Activated CD4-positive, alpha-beta memory T cell treated with anti-CD3 and anti-CD28 coated beads for 36 hours (primary cell): ENCODE data around the gene RERE. TPM values are rescaled to one million over a fixed set of nuclear protein-coding genes. Genes with fewer than 3 reads are reported as not detected.
A peak's percentile ranks its signal among the peaks of the same experiment; 100 is the strongest.

Source experiments
- CTCF ChIA-PET: fragments of 350-600 bp; sonication (Branson Sonifier 250); formaldehyde crosslinking; loops from one replicate; lab custom pipeline; 2021; ENCODE audit warnings: antibody characterized with exemption, inconsistent platforms; lab: Charles Lee
- POLR2A ChIA-PET: fragments of 350-600 bp; sonication (Branson Sonifier 250); formaldehyde crosslinking; loops from one replicate; lab custom pipeline; 2021; ENCODE audit warnings: antibody characterized with exemption; lab: Charles Lee
- DNase-seq: peaks from one replicate; pipeline ENCODE4 v3.0.0-alpha.2; 2020
- H3K27ac Mint-ChIP-seq: one replicate; pipeline ENCODE4 v1.8.0; 2021; ENCODE audit warnings: mixed read lengths
- H3K27me3 Mint-ChIP-seq: one replicate; pipeline ENCODE4 v1.8.0; 2021; ENCODE audit warnings: mixed read lengths
- H3K36me3 Mint-ChIP-seq: one replicate; pipeline ENCODE4 v1.8.0; 2021; ENCODE audit warnings: mixed read lengths
- H3K4me1 Mint-ChIP-seq: one replicate; pipeline ENCODE4 v1.8.0; 2021; ENCODE audit warnings: low read depth, mixed read lengths
- H3K4me3 Mint-ChIP-seq: one replicate; pipeline ENCODE4 v1.8.0; 2021; ENCODE audit warnings: mild to moderate bottlenecking, mixed read lengths
- H3K9me3 Mint-ChIP-seq: one replicate; pipeline ENCODE4 v1.8.0; 2021; ENCODE audit warnings: mixed read lengths
- intact Hi-C: fragments of 100-400 bp; cut with micrococcal nuclease; formaldehyde crosslinking; loops from one replicate; pipeline ENCODE4 v1.15.1; 2023
- total RNA-seq, 2 experiments: library from RNA; stranded (reverse); gene quantifications; one replicate each; pipeline ENCODE4 v1.2.3, GENCODE V29; 2021

RERE gene
- total RNA-seq, 2 experiments from 2014 or later: 45.0 to 50.5 TPM

- H3K27me3 Mint-ChIP-seq: no peaks in the 10 kb centered on the region
- CTCF ChIA-PET: no interaction called here
- POLR2A ChIA-PET: no interaction called here
- no peak overlapping the region for H3K4me3 Mint-ChIP-seq
- no peak overlapping the region for H3K27ac Mint-ChIP-seq
- H3K36me3 Mint-ChIP-seq: no peaks in the 10 kb centered on the region
- peaks cover 9% of the 10 kb centered on the region for H3K4me1 Mint-ChIP-seq
- H3K9me3 Mint-ChIP-seq: no peaks in the 10 kb centered on the region
- intact Hi-C loops: no loop called here
- DNase-seq: no peak
Observed at GRCh38 chr1:8767006-8767405, 50.4 kb downstream of the RERE start.

GRCh38 chr1:8765198-8765597 is 52.2 kb downstream of the RERE start:
- DNase-seq: no peak
- Mint-ChIP-seq H3K36me3 (peaks cover 2% of the 10 kb centered on the region), H3K27me3 (no peaks in the 10 kb centered on the region), H3K4me3 (no peak overlapping the region), H3K27ac (no peak overlapping the region), H3K9me3 (no peaks in the 10 kb centered on the region), H3K4me1 (peaks cover 9% of the 10 kb centered on the region)
- CTCF ChIA-PET: no interaction called here
- POLR2A ChIA-PET: no interaction called here
- intact Hi-C loops: no loop called here

- Mint-ChIP-seq H3K4me3 (no peak overlapping the region), H3K27me3 (no peaks in the 10 kb centered on the region), H3K9me3 (no peaks in the 10 kb centered on the region), H3K4me1 (peaks cover 9% of the 10 kb centered on the region), H3K27ac (no peak overlapping the region), H3K36me3 (peaks cover 2% of the 10 kb centered on the region)
- no peak for DNase-seq
- intact Hi-C loops: no loop called here
- POLR2A ChIA-PET: interaction anchor here (0.5 kb wide), 1 partner anchor 103 kb away, joined by 3 read pairs; no protein-coding TSS in a partner anchor
- CTCF ChIA-PET: no interaction called here
Observed at GRCh38 chr1:8764293-8764937, 53.0 kb downstream of the RERE start.

GRCh38 chr1:8763888-8764287 is 53.6 kb downstream of the RERE start:
- Mint-ChIP-seq H3K4me3 (no peak overlapping the region), H3K36me3 (peaks cover 2% of the 10 kb centered on the region), H3K27ac (no peak overlapping the region), H3K9me3 (no peaks in the 10 kb centered on the region), H3K4me1 (peaks cover 9% of the 10 kb centered on the region), H3K27me3 (no peaks in the 10 kb centered on the region)
- POLR2A ChIA-PET: interaction anchor here (0.5 kb wide), 1 partner anchor 104 kb away, joined by 3 read pairs; no protein-coding TSS in a partner anchor
- intact Hi-C loops: no loop called here
- DNase-seq: no peak
- CTCF ChIA-PET: no interaction called here

GRCh38 chr1:8754993-8755392 is 62.4 kb downstream of the RERE start:
- no peak for DNase-seq
- no peaks in the 10 kb centered on the region for H3K36me3 Mint-ChIP-seq
- POLR2A ChIA-PET: no interaction called here
- intact Hi-C loops: no loop called here
- H3K4me3 Mint-ChIP-seq: no peak overlapping the region
- H3K27me3 Mint-ChIP-seq: no peaks in the 10 kb centered on the region
- no peak overlapping the region for H3K27ac Mint-ChIP-seq
- peaks cover 10% of the 10 kb centered on the region for H3K4me1 Mint-ChIP-seq
- CTCF ChIA-PET: interaction anchor here (1.6 kb wide), 1 partner anchor 93 kb away, joined by 4 read pairs; no protein-coding TSS in a partner anchor
- H3K9me3 Mint-ChIP-seq: no peaks in the 10 kb centered on the region

- Mint-ChIP-seq H3K36me3 (no peaks in the 10 kb centered on the region), H3K27ac (no peak overlapping the region), H3K4me3 (no peak overlapping the region), H3K27me3 (no peaks in the 10 kb centered on the region), H3K9me3 (no peaks in the 10 kb centered on the region), H3K4me1 (peaks cover 10% of the 10 kb centered on the region)
- CTCF ChIA-PET: interaction anchor here (1.6 kb wide), 1 partner anchor 94 kb away, joined by 4 read pairs; no protein-coding TSS in a partner anchor
- POLR2A ChIA-PET: no interaction called here
- DNase-seq: no peak
- intact Hi-C loops: no loop called here
Observed at GRCh38 chr1:8754247-8754650, 63.2 kb downstream of the RERE start.

- Mint-ChIP-seq H3K9me3 (no peaks in the 10 kb centered on the region), H3K4me3 (no peak overlapping the region), H3K27ac (no peak overlapping the region), H3K36me3 (no peaks in the 10 kb centered on the region), H3K27me3 (no peaks in the 10 kb centered on the region), H3K4me1 (peaks cover 10% of the 10 kb centered on the region)
- ChIA-PET CTCF (interaction anchor here (1.6 kb wide), 1 partner anchor 95 kb away, joined by 4 read pairs; no protein-coding TSS in a partner anchor), POLR2A (no interaction called here)
- DNase-seq: no peak
- intact Hi-C loops: no loop called here
Observed at GRCh38 chr1:8753736-8754135, 63.7 kb downstream of the RERE start.

- intact Hi-C loops: no loop called here
- POLR2A ChIA-PET: no interaction called here
- H3K9me3 Mint-ChIP-seq: no peaks in the 10 kb centered on the region
- DNase-seq: no peak
- peaks cover 10% of the 10 kb centered on the region for H3K4me1 Mint-ChIP-seq
- no peaks in the 10 kb centered on the region for H3K36me3 Mint-ChIP-seq
- CTCF ChIA-PET: interaction anchor here (0.5 to 2.6 kb wide), 4 partner anchors 27 to 656 kb away, joined by 3 to 8 read pairs (median 4); no protein-coding TSS in a partner anchor
- H3K4me3 Mint-ChIP-seq: no peak overlapping the region
- H3K27ac Mint-ChIP-seq: no peak overlapping the region
- no peaks in the 10 kb centered on the region for H3K27me3 Mint-ChIP-seq
Observed at GRCh38 chr1:8752921-8753713, 64.3 kb downstream of the RERE start.

GRCh38 chr1:8752411-8752810 is 65.0 kb downstream of the RERE start:
- Mint-ChIP-seq H3K27me3 (no peaks in the 10 kb centered on the region), H3K36me3 (no peaks in the 10 kb centered on the region), H3K9me3 (no peaks in the 10 kb centered on the region), H3K4me1 (peaks cover 10% of the 10 kb centered on the region), H3K4me3 (no peak overlapping the region), H3K27ac (peak overlapping the region; percentile 69)
- ChIA-PET CTCF (interaction anchor here (0.5 to 2.6 kb wide), 5 partner anchors 8 to 879 kb away, joined by 3 to 8 read pairs (median 4); no protein-coding TSS in a partner anchor), POLR2A (no interaction called here)
- no peak for DNase-seq
- intact Hi-C loops: no loop called here

GRCh38 chr1:8751984-8752383 is 65.5 kb downstream of the RERE start:
- Mint-ChIP-seq H3K27ac (peak overlapping the region; percentile 69), H3K4me3 (no peak overlapping the region), H3K36me3 (no peaks in the 10 kb centered on the region), H3K27me3 (no peaks in the 10 kb centered on the region), H3K9me3 (no peaks in the 10 kb centered on the region), H3K4me1 (peaks cover 10% of the 10 kb centered on the region)
- DNase-seq: no peak
- ChIA-PET CTCF (interaction anchor here (0.7 to 2.6 kb wide), 4 partner anchors 9 to 879 kb away, joined by 3 to 8 read pairs (median 4); no protein-coding TSS in a partner anchor), POLR2A (no interaction called here)
- intact Hi-C loops: no loop called here

- no peaks in the 10 kb centered on the region for H3K36me3 Mint-ChIP-seq
- POLR2A ChIA-PET: no interaction called here
Observed at GRCh38 chr1:8747879-8748825, 69.3 kb downstream of the RERE start.

More at GRCh38 chr1:8747879-8748825, 69.3 kb downstream of the RERE start:
- DNase-seq: no peak
- Mint-ChIP-seq H3K4me3 (no peak overlapping the region), H3K9me3 (no peaks in the 10 kb centered on the region), H3K27me3 (no peaks in the 10 kb centered on the region), H3K4me1 (peaks cover 11% of the 10 kb centered on the region), H3K27ac (no peak overlapping the region)
- intact Hi-C loops: no loop called here
- CTCF ChIA-PET: interaction anchor here (0.9 to 2.0 kb wide), 3 partner anchors 12 to 101 kb away, joined by 3 to 13 read pairs (median 5); no protein-coding TSS in a partner anchor
